ENCODE measurements around the gene PLEKHF1.
A peak's percentile ranks its signal among the peaks of the same experiment; 100 is the strongest.
"Not testable (repeated sequence)": the region's sequence is repeated elsewhere in the genome, so short reads cannot be mapped to it uniquely, and the experiment has no call there.

Gene PLEKHF1

GRCh38 chr19:29665826-29666577 lies 741 bp downstream of the PLEKHF1 start:
- DNase-seq: peak; percentile 21

- peak; percentile 61 for DNase-seq
Measured at GRCh38 chr19:29666578-29667386, 1.5 kb downstream of the PLEKHF1 start.

GRCh38 chr19:29667387-29667783 lies 2.1 kb downstream of the PLEKHF1 start:
- no peak for DNase-seq

DNA sequence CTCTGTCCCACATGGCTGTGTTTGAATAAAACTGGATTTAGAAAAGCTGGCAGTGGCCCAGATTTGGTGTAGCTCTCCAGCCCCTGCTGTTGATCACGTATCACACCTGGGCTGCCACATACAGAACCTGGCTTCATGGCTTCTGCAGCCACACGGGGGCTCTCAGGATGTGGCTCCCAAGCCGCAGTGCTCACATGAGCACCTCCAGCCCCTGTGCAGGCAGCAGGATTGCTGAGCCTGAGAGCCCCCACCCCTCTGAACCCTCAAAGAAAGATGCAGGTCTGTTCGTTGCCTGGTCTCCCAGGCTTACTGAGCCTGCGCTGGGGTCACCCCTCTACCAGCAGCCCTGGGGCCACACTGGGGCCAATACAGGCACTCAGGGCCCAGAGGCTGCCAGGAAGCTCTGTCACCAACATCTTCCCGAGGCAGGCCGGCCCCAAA lies 2.7 kb downstream of the PLEKHF1 start:
- no peak for DNase-seq

GRCh38 chr19:29668746-29669609 lies 3.7 kb downstream of the PLEKHF1 start:
- no peak for DNase-seq

DNA sequence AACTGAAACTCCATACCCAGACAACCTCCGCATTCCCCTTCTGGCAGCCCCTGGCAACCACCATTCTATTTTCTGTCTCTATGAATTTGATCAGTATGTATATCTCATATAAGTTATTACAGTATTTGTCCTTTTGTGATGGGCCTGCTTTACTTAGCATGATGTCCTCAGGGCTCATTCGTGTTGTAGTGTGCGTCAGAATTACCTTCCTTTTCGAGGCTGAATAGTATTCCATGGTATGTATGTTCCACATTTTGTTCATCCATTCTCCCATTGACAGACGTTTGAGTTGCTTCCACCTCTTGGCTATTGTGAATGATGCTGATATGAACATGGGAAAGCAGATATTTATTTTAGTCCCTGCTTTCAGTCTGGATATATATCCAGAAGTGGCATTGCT lies 5.0 kb downstream of the PLEKHF1 start:
- no peak for DNase-seq

DNA sequence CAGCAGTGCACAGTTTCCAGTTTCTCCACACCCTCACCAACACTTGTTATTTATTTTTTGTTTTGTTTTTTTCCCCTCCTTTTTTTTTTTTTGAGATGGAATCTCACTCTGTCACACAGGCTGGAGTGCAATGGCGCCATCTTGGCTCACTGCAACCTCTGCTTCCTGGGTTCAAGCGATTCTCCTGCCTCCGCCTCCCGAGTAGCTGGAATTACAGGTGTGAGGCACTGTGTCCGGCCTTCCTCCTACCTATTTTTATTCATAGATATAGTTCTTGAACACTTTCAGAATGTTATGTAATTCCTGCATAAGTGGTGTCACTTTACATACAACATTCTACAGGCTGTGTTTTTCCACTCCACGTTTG lies 5.7 kb downstream of the PLEKHF1 start:
- DNase-seq: not testable (repeated sequence)

DNA sequence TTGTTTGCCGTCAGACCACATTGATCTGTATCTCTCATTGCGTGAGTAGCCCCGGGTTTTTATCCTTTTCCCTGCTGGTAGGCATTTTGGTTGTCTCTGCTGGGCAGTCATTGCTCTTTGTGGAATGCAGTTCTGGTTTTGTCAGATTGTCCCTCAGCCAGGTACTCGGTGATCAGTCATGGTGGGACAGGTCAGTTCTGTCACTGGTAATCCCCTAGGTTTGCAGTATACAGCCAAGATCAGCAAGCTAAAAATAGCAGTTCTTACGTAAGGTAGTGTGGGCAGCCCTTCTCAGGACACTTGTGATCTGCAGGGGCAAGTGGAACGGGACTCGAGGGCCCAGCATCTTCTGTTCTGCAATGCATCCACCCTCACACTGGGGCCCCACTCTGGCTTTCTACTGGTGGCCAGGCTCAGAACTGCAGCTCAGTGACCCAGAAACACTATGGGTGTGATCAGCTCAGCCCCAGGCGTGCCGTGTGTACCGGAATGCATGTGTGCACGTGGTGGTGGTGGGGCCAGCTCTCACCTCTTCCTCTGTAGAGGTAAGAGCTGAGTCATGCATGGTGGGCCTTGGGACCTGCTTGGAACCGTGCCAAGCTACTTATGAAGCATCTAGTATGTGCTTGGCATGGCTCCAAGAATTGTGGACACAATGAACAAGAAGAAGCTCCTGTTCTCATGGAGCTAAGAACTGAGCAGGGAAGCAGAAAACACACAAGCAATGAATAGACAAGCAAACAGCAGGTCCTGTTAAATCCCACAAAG lies 6.3 kb downstream of the PLEKHF1 start:
- no peak for DNase-seq

GRCh38 chr19:29672319-29672932 lies 7.2 kb downstream of the PLEKHF1 start:
- no peak for DNase-seq

- DNase-seq: no peak
Measured at GRCh38 chr19:29672933-29673336, 7.7 kb downstream of the PLEKHF1 start.

DNA sequence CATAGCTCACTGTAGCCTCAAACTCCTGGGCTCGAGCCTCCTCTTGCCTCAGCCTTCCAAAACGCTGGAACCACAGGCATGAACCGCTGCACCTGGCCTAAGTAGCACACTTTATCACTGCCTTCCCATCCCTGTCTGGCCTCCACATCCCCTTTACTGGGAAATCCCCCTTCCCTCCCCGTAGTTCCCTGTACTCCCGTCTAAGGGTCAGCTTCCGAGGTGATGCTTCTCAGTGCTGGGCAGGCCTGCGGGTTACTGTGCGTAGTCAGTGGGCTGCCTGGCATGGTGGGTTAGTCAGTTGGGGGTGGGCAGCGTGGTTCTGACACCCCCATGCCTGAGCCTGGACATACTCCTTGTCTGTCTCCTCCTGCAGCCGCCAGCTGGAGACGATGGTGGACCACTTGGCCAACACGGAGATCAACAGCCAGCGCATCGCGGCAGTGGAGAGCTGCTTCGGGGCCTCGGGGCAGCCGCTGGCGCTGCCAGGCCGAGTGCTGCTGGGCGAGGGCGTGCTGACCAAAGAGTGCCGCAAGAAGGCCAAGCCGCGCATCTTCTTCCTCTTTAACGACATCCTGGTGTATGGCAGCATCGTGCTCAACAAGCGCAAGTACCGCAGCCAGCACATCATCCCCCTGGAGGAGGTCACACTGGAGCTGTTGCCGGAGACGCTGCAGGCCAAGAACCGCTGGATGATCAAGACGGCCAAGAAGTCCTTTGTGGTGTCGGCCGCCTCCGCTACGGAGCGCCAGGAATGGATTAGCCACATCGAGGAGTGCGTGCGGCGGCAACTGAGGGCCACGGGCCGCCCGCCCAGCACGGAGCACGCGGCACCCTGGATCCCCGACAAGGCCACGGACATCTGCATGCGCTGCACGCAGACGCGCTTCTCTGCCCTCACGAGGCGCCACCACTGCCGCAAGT lies 8.4 kb downstream of the PLEKHF1 start:
- DNase-seq: no peak

DNA sequence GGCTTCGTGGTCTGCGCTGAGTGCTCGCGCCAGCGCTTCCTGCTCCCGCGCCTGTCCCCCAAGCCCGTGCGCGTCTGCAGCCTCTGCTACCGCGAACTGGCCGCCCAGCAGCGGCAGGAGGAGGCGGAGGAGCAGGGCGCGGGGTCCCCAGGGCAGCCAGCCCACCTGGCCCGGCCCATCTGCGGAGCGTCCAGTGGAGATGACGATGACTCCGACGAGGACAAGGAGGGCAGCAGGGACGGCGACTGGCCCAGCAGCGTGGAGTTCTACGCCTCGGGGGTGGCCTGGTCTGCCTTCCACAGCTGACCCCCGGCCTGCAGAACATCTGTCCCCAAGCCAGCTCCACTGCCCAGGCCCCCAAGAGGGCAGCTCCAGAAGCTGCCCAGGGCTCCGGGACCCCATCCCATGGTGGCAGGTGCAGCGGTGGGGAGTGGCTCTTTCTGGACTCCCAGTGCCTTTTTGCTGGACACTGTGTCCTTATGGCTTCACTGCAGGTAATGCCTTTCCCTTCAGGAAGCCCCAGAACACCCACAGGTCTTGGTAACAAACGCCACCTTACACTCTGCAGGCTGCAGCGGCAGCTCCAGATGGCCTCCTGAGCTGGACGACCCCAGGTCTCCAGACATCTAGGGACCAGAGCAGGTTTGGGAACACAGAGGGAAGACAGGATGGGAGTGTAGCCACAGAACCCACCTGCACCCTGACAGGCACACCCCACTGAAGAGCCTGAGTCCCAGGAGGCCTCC lies 9.3 kb downstream of the PLEKHF1 start:
- no peak for DNase-seq

GRCh38 chr19:29675120-29675649 lies 9.9 kb downstream of the PLEKHF1 start:
- no peak for DNase-seq

DNA sequence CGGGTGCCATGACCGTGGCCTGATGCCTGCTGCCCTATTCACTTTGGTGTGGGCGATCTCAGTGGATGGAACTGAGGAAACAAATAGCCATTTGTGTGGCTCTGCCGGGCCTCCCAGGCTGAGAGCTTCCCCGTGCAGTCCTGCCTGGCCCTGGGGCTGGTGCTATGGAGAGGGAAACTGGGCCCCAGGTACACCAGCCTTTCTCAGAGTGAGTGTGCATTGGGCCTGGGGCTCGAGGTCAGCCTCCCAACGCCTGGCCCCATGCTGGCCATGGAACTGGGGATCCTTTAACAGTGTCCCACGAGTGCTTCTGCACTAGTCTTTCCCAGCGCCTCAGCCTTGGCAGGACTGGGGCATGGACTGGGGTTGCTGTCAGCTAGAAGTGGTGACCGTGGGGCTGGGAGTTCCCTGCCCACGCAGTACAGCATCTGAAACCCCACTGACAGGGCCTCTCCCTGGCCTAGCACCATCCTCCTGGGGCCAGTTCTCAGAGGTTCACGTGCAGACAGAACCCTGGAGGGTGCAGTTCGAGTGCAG lies 10.5 kb downstream of the PLEKHF1 start:
- DNase-seq: no peak

DNA sequence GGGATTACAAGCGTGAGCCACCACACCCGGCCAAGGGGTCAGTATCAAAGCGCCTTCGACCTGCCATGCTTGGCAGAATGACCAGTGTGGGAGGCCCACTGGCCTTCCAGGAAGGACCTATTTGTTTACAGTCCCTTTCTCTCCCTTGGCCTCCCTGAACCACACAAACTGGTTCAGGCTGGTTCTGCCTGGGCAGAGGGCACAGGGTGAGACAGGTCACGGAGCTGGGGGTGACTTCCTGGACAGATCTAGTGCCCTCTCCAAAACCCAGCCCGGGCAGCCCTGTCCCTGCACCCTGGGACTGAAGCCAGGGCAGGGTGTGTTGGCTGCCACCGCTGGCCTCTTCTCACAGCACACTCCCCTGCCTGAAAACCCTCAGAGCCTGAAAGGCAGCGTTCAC lies 11.3 kb downstream of the PLEKHF1 start:
- no peak for DNase-seq

DNA sequence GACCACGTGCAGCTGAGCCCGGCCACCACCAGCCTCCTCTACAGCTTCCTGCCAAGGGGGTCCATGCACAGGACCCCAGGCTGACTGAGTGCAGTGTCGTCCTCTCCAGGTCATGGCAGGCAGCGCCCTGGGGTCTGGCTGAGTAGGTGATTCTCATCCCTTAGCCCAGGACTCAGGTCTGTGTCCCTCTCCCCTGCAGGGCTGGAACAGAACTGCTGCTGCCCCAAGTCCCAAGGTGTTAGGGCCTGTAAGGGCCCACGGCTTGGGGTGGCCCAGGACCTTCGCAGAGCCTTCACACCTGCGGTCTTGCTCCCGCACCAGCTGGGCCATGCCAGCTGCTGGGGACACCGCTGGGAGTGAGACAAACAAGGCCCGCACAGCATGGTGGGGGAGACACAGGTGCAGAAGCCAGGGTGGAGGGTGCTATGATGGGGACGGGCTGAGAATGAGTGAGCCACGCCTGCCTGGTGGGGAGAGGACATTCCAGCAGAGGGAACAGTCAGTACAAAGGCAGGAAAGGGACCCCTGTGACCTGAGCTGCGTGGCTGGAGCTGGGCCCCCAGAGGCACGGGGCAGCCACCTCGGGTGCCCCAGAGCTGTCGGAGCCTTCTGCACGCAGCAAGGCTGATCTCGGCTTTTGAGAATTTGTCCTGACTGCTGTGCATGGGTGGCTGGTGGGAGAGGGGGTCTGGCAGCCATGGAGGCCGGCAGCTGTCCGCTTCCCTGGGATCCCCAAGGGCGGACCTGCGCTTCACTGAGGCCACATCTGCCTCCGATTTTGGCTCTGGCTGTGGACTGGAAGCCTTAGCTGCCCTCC lies 11.9 kb downstream of the PLEKHF1 start:
- no peak for DNase-seq

DNA sequence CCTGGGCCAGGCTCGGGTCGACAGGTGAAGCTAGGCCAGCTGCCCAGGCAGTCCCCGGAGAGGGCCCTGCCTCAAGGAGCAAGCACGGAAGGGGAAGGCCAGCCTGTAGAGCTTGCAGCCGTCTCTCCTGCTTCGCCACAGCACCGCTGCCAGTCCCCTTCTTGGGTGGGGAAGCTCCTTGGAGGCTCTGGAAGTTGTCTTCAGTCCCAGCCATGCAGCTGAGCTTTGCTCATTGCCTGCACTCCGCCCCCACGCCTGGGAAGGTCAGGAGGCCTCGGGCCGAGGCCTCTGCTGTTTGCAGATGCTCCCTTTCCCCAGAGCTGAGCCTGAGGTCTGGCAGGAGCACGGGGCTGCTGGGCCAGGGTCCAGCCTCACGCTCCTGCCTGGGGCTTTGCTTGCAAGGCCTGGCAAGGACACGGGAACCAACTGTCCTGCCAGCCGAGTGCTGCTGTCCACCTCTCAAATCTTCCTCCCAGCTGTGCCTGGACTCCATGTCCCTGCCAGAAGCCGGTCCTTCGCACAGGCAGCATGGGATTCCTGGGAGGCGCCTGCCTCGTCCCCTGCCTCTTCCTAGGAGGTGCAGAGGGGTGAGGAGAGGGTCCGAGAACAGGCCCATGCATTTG lies 13.3 kb downstream of the PLEKHF1 start:
- DNase-seq: no peak

Data from fibroblast of skin of abdomen (primary cell).